GM19395 (cell line): ENCODE results near the gene MYO6.
A peak's percentile ranks its signal among the peaks of the same experiment; 100 is the strongest.
"Not testable (repeated sequence)": the region's sequence is repeated elsewhere in the genome, so short reads cannot be mapped to it uniquely, and the experiment has no call there.

Experiments
- ATAC-seq: cut with Tn5 transposase; IDR thresholded peaks from one replicate; pipeline ENCODE4 v1.9.1; 2021; ENCODE audit warnings: mild to moderate bottlenecking, moderate library complexity; ENCODE audit not compliant: unreplicated experiment

MYO6 gene

DNA sequence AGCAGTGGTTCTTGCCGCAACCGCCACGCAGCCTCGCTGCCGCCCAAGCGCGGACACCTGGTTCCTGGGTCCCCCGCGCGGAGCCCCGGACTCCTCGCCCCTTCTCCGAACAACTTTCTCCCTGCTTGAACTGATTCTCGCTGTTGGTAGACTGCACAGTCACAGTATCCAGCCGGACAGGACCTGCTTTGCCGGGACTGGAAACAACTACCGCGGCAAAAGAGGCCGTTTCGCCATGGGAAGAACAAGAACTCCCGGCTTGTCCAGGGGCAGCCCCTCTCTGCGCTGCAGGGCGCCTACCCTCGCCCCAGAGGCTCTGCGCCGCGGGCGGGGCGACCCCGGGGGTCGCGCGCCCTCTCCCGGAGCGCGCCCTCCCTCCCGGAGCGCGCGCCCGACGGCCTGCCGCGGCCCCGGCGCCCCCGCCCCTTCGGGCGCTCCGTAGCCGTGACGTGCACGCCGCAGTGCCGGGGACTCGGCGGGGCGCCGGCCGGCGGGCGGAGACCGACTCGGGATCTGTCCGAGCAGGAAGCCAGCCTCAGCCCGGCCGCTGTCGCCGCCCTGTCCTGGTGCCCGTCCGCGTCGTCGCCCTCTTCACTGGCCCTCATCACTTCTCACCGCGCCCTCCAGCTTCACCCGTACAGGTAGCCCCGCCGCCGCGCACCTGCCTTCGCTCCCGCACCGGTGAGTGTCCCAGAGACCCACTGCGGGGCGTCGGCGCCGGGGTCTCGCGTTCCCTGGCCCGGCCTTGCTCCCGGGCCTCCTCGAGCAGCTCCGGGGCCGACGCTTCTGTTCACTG lies at the start of gene MYO6:
TSS of gene MYO6 (plus strand) at position 497 of the 796 bp plus-strand sequence. CDS start 68,309 bp downstream, outside the sequence.
- ATAC-seq = peak; percentile 69

DNA sequence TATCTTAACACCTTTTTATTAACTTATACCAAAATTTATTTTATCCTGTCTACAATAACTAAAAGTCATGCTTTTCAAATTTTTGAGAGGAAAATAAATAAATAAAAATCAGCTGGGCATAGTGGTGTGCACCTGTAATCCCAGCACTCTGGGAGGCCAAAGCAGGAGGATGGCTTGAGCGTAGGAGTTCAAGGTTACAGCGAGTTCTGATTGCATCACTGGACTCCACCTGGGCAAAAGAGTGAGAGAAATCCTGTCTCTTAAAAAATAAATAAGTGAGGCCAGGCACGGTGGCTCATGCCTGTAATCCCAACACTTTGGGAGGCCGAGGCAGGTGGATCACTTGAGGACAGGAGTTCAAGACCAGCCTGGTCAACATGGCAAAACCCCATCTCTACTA lies 40.7 kb upstream of the MYO6 start:
- not testable (repeated sequence) for ATAC-seq

DNA sequence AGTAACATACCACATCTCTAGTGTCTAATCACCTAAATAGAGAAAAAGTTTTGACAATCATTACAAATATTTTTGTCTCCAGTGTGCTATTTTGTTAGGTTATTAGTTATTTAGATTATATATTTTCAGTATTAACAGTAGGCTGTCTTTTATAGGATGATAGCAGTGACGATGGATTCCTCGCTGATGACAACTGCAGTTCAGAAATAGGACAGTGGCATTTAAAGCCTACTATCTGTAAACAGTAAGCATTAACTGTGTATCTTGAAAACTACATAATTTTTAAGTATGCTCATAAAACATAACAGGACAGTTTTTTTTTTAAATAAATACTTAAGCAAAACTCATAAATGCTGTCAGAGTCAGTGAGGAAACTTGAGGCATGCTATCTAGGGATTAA lies 37.9 kb upstream of the MYO6 start:
- no peak for ATAC-seq

DNA sequence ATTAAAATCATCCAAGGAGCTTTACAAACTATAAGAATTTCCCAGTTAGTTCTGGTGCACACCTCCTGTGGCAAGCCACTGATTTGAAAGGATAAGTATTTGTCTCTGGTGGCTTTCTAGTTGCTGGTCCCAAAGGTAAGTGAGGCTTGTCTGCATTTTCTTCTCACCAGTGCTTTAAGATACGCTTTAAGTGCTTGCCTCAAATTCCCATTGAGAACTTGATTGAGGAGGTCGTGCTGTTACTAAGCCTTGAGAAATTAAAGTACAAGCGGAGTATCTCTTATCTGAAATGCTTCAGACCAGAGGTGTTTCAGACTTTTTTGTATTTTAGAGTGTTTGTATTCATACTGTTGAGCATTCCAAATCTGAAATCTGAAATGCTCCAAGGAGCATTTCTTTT lies 29.9 kb upstream of the MYO6 start:
- ATAC-seq = no peak

DNA sequence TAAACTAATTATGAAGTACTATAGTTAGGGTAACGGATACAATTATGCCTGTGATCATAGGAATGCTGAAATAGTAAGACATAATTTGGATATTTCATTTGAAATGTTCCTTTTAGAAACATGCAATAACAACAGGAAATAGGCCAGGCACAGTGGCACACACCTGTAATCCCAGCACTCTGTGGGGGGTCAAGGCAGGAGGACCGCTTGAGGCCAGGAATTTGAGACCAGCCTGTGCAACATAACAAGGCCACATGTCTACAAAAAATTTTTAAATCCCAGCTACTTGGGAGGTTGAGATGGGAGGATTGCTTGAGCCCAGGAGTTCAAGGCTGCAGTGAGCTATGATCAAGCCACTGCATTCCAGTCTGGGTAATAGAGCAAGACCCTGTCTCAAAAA lies 25.7 kb upstream of the MYO6 start:
- no peak for ATAC-seq

DNA sequence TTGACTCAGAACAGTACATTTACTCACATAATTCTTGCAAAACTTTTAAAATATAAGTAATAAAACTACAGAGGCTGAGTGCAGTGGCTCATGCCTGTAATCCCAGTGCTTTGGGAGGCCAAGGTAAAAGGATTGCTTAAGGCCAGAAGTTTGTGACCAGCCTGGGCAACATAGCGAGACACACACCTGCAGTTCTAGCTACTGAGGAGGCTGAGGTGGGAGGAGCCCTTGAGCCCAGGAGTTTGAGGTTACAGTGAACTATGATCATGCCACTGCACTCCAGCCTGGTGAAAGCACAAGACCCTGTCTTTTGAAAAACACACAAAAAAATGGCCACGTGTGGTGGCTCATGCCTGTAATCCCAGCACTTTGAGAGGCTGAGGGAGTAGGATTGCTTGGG lies 21.8 kb upstream of the MYO6 start:
- no peak for ATAC-seq

DNA sequence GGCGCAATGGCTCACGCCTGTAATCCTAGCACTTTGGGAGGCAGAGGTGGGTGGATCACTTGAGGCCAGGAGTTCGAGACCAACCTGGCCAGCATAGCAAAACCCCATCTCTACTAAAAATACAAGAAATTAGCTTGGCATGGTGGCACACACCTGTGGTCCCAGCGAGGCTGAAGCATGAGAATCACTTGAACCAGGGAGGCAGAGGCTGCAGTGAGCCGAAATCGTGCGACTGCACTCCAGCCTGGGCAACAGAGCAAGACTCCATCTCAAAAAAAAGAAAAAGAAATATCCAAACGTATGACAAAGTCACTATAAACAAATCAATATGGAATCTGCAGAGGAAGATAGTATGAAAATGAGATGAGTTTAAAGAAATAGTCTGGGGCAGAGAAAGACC lies 18.0 kb upstream of the MYO6 start:
- ATAC-seq = not testable (repeated sequence)

DNA sequence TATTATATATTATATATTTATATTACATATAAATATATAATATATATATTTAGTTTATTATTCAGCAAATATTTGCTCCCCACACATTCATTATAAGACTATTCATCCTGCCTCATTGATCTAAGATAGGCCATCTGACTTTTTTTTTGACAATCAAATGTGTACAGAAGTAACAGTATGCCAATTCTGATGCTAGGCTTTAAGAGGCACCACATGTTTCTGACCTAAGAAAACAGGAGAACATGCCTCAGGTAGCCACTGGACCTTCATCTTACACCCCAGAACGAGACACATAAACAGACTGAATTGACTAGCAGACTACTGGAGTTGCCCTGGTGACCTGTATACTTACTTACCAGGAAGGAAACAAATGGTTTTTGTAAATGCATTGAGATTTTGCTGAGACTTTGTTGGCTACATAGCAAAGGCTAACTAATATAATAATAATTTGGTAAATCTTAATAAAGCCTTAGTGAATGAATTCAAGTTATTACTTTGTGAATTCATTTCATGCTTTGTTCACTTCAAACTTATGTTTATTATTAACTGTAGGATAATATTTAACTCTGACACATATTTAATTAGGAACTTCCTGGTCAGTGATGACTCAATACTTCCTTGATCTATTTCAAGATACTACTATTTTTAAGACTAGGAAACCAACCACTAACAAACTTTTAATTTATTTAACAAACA lies 13.4 kb upstream of the MYO6 start:
- peak; percentile 89 for ATAC-seq

DNA sequence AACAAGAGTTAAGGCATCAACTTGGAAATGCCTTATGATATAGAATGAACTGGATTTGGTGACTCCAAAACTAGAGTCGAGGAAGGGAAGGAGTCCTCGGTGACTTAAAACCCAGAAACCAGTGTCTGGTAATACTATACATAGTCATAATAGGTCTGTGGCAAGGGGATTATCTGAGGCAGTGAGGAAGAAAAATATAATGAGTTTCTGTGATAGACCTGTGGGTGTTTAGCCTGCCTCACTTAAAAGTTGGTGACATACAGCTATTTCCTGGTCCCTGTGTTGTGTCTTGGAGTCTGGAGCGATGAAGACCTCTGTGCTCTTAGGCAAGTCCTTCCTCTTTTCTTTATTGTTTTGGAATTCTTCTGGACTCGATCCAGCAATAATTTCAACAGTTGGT lies 5.1 kb upstream of the MYO6 start:
- ATAC-seq = no peak

DNA sequence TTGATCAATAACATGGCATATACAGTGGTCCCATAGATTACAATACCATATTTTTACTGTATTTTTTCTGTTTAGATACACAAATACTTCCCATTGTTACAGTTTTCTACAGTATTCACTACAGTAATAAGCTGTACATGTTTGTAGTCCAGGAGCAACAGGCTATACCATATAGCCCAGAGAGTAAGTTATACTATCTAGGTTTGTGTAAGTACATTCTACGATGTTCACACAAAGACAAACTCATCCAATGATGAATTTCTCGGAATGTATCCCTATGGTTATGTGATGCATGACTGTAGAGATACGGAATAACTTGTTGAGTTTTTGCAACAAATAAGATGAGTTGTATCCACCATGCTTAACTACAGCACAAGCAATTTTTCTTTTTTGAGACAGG lies 3.6 kb upstream of the MYO6 start:
- no peak for ATAC-seq

DNA sequence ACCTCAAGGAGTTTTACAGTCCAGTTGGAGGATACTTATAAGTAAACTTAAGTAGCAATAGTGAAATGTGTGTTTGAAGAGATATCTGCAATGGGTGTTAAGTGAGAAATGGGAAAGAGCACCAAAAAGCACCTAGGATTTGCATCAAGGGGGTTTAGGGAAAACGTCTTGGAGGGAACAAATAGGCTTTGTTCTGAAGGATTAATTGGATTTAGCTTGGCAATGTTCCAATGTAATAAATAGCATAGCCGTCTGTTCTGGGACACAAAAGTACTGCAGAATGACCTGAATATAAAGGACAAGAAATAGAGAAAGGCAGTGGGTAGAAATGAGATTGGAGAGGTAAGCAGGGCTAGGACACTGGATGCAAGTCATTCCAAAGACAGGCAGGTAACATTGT lies 2.8 kb upstream of the MYO6 start:
- no peak for ATAC-seq

DNA sequence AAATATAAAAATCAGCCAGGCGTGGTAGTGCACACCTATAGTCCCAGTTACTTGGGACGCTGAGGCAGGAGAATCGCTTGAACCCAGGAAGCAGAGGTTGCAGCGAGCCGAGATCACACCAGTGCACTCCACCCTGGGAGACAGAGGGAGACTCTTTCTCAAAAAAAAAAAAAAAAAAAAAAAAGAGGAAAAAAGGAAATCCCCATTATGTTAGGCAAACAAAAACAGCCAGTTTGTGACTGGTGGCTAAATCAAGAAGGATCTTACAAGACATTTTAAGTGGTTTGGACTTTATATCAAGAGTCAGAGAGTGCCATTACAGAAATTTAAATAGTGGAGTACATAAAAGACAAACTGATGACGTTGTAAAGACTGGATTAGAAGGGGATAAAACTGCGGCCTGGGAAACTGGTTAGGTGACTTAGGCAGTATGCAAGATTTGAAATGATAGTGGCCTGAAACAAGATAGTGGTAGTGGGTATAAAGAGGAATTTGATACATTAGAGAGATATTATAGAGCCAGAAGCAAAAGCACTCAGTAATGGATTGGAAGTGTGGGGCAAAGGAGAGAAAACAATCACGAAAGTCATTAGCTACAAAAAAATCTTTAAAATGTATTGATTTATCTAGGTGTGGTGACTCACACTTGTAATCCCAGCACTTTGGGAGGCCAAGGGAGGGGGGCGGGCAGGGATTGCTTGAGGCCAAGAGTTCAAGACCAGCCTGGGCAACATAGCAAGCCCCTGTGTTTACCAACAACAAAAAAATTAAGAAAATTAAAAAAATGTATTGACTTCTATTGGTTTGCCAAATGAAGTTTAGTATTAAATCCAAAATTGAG lies 1.7 kb upstream of the MYO6 start:
- ATAC-seq = no peak

DNA sequence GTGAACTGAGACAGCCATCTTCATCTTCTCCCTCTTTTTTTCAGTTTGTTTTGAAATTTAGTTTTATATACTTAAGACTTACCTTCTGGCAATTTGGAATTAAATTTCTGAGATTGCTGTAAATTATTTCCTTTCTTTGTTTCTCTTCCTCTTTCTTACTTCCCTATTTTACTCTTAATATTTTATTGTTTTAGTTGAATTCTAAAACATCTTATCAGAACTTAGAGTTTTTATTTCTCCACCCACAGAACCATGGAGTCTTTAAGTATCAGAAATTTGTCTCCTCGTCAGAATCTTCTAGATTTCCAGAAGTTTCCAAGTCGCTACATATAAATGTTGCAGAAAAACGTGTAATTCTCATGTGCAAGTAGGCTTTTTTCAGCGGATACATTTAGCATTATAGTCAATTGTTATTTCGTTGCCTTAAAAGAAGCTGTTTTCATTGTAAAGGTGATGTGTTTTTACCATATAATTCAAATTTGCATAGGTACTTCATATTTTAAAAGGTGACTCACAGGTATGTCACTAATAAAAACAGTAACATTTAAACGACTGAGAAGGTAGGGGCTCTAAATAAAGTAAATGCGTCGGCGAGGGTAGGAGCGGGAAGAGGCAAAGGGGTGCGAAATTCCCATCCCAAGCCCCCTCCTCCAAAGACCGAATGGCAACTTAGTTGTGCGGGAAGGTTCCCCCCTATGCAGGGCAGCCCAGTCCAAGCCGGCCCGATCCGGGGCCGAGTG lies 866 bp upstream of the MYO6 start:
- peak; percentile 2 for ATAC-seq

DNA sequence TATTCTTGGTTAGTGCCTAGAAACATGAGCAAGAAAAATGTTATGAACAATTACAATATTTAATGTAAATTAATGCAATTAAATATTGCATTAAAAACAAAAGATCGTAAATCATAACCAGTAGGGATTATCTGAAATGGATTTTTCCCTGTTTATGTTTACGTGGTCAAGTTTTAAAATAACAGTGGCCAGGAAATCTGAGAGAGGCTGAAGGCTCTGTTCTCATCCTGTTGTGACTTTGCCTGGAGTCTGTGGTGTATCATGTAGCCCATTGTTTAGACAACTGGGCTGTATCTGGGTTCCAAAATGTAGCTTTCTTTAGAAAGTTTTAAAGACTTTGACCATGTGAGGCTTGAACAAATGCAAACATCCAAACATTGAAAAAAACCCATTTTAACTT lies 2.4 kb downstream of the MYO6 start:
- ATAC-seq = no peak

DNA sequence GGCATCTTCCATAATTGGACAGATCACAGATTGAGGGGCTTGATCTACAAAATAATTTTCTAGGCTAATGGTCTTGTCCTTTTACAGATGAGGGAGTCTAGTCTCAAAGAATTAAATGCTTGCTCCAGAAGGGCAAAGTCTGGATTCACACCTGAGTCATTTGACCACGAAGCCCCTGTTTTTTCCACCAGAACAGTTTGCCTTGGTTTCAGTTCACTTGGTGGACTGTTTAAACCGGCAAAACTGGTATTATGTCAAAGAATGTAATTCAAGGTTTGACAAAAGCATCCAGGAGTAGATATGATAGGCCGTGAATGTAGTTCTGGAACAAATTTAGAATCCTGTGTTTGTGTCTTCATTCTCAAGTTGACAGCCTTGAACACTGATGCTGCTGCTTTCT lies 3.3 kb downstream of the MYO6 start:
- ATAC-seq = no peak

DNA sequence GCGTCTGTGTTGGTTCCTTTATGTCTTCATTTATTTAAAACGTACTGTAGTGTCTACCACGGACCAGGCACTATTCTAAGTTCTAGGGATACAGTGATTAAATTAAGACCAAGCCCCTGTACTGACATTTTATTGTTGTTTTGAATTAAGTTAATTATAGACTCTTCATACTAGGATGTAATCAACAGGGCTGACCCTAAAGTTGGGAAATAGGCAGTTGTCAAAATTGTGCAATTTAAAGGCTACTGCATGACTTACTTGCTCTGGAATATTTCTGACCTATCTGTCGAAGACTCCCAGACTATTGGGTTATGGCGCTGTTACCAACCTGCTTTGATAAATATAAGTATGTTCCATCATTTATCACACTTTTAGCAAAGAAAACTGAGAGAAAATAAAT lies 6.7 kb downstream of the MYO6 start:
- no peak for ATAC-seq

DNA sequence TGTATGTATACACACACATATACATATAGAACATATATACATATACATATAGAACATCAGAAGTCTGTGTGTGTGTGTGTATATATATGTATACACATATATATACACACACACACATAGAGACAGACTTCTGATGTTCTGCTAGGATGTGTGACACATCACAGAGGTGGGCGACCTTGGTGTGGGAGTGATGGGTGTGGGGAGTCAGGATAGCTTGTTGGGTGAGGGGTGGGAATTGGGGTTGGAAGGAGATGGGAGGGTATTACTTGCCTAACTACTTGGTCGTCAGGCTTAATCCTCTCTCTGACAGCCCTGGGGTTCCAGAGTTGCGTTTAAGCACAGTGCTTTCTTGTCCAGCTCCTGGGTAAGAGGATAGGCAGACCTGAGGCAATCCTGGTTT lies 8.3 kb downstream of the MYO6 start:
- ATAC-seq = no peak

DNA sequence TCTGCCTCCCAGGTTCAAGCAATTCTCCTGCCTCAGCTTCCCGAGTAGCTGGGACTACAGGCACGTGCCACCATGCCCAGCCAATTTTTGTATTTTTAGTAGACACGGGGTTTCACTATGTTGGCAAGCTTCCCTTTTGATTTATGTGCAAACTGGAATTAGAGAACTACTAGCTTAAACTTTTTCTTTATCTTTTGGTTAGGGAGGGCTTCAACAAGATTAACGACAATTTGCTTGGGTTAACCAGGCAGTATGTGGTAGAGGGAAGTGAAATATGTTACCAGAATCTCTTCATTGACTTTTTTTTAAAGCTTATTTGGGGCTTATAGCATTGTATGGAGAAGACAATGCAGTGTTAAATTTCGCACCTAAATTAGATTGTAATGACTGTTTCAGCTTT lies 9.0 kb downstream of the MYO6 start:
- ATAC-seq = no peak

DNA sequence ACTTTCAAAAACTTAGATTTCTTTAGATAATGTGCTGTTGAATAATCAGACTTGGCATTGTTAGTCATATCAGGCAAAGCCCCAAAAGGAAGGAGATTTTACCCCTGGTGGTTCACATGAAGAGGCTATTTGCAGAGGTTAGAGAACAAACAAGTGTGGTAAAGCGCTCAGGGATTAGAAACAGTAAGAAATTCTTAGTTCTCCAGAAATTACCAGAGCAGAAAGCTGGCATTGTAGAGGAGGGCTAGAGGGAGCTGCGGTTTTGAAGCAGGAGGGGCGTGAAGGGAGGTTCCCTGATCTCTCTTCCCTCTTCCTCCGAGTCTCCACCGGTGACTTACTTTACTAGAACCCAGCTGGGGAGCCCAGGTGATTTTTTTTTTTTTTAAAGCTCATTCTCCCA lies 10.2 kb downstream of the MYO6 start:
- no peak for ATAC-seq

DNA sequence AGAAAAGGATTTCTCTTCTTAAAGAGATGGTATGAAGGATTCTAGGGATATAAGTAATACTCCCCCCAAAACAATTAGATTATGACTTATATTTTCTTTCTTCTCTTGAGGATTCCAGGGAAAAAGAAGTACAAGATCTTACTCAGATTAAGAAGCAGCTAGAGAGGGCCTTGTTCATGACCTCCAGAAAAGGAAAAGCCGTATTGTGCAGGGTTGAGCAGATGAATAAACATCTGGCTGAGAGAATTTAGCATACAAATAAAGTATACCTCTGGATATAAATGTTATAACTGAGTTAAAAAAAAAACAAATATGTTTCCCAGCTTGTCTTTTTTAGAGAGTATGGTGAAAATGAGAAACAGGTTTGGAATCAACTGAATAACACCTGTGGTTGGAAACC lies 11.3 kb downstream of the MYO6 start:
- no peak for ATAC-seq

DNA sequence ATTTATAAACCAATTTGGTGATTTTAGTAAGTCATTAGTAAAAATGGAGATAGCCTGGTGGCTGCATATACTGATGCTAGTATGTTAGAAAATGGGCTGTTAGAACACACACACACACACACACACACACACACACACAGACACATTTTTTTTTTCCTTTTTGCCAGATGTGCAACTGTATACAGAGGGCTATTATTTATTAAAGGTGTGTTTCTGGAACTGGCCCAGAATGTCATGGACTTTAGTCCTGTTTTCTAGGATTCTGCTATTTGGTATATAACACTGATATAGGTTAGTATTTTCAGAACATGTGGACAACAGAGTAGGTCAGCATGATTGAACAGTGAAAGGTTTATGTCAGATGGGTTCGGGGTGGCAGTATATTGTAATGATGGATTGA lies 12.4 kb downstream of the MYO6 start:
- ATAC-seq = no peak
